IMR-90 (cell line): ENCODE data around the gene MICOS13. TPM values are rescaled to one million over a fixed set of nuclear protein-coding genes. Genes with fewer than 3 reads are reported as not detected.

Source experiments
- ATAC-seq: fragments of 200-7000 bp; cut with Tn5 transposase; 2 replicates; pipeline ENCODE4 v1.9.1; 2020; ENCODE audit warnings: low read depth, mild to moderate bottlenecking, moderate library complexity
- BruUV-seq: library from RNA; stranded (reverse); fragments of 400-500 nt; replicated peaks from 2 replicates; lab custom pipeline; 2021; lab: Mats Ljungman, UMichigan
- CTCF ChIA-PET: fragments of 300-600 bp; formaldehyde crosslinking; extraction: SDS; loops from one replicate; lab custom pipeline; 2021; ENCODE audit warnings: antibody characterized with exemption; lab: Yijun Ruan, JAX
- POLR2A ChIA-PET: fragments of 300-600 bp; sonication (Branson Sonifier 250); formaldehyde crosslinking; loops from one replicate; lab custom pipeline; 2022; ENCODE audit warnings: antibody characterized with exemption; ENCODE audit not compliant: unreplicated experiment; lab: Charles Lee
- DNase-seq: peaks from one replicate; pipeline ENCODE4 v3.0.0; 2013
- H2AFZ ChIP-seq: replicated peaks from 2 replicates; pipeline ENCODE3; 2013; ENCODE audit warnings: low read length, mild to moderate bottlenecking; ENCODE audit not compliant: poor library complexity
- H2AK5ac ChIP-seq: 2 replicates; pipeline ENCODE4 v1.6.1; 2013; ENCODE audit warnings: low read depth, low read length, inconsistent platforms
- H2AK9ac ChIP-seq: replicated peaks from 2 replicates; pipeline ENCODE3; 2013; ENCODE audit warnings: mild to moderate bottlenecking, low read depth, low read length, moderate library complexity; ENCODE audit not compliant: poor library complexity
- H2BK120ac ChIP-seq: 2 replicates; pipeline ENCODE4 v1.6.1; 2013; ENCODE audit warnings: low read depth, low read length, inconsistent platforms
- H2BK15ac ChIP-seq: 3 replicates; pipeline ENCODE4 v1.6.1; 2013; ENCODE audit warnings: low read depth, low read length, inconsistent platforms
- H2BK20ac ChIP-seq: 2 replicates; pipeline ENCODE4 v1.6.1; 2013; ENCODE audit warnings: low read depth, mild to moderate bottlenecking, inconsistent platforms, low read length, moderate library complexity
- H2BK5ac ChIP-seq: 2 replicates; pipeline ENCODE4 v1.6.1; 2013; ENCODE audit warnings: mild to moderate bottlenecking, low read depth, low read length, inconsistent platforms; ENCODE audit not compliant: poor library complexity, severe bottlenecking
- H3K14ac ChIP-seq: replicated peaks from 2 replicates; pipeline ENCODE4 v1.6.1; 2013; ENCODE audit warnings: low read depth, low read length, inconsistent platforms
- H3K18ac ChIP-seq: 2 replicates; pipeline ENCODE4 v1.6.1; 2013; ENCODE audit warnings: low read depth, low read length, control low read depth
- H3K23ac ChIP-seq: 2 replicates; pipeline ENCODE4 v1.6.1; 2013; ENCODE audit warnings: low read depth, low read length, inconsistent platforms
- H3K27ac ChIP-seq: 2 replicates; pipeline ENCODE4 v1.5.1; 2013; ENCODE audit warnings: mild to moderate bottlenecking, control low read depth, low read length; ENCODE audit not compliant: insufficient read depth
- H3K27me3 ChIP-seq: 2 replicates; pipeline ENCODE4 v1.6.1; 2013; ENCODE audit warnings: low read length; ENCODE audit not compliant: control insufficient read depth, insufficient read depth
- H3K36me3 ChIP-seq: 2 replicates; pipeline ENCODE4 v1.6.1; 2013; ENCODE audit warnings: low read length, mixed read lengths; ENCODE audit not compliant: control insufficient read depth, insufficient read depth
- H3K4ac ChIP-seq: 2 replicates; pipeline ENCODE4 v1.6.1; 2013; ENCODE audit warnings: low read depth, low read length, inconsistent platforms
- H3K4me1 ChIP-seq: 2 replicates; pipeline ENCODE4 v1.6.1; 2013; ENCODE audit warnings: low read length, mixed read lengths; ENCODE audit not compliant: control insufficient read depth, insufficient read depth
- H3K4me2 ChIP-seq: 2 replicates; pipeline ENCODE4 v1.6.1; 2013; ENCODE audit warnings: low read depth, mild to moderate bottlenecking, control low read depth, low read length, moderate library complexity
- H3K4me3 ChIP-seq: 2 replicates; pipeline ENCODE4 v1.5.1; 2013; ENCODE audit warnings: low read depth, mild to moderate bottlenecking, control low read depth, low read length, moderate library complexity; ENCODE audit not compliant: insufficient read depth
- H3K56ac ChIP-seq: 2 replicates; pipeline ENCODE4 v1.6.1; 2013; ENCODE audit warnings: low read length, inconsistent platforms; ENCODE audit not compliant: insufficient read depth; ENCODE audit errors: extremely low read depth
- H3K79me1 ChIP-seq, 2 experiments: 2 replicates each; pipeline ENCODE4 v1.6.1; 2013; ENCODE audit warnings: low read length in 2 of 2, inconsistent platforms in 1 of 2, low read depth in 1 of 2
- H3K9ac ChIP-seq: 2 replicates; pipeline ENCODE4 v1.6.1; 2013; ENCODE audit warnings: low read depth, low read length, control low read depth
- H3K9me1 ChIP-seq: 2 replicates; pipeline ENCODE4 v1.6.1; 2013; ENCODE audit warnings: low read length, inconsistent platforms; ENCODE audit not compliant: insufficient read depth
- H3K9me3 ChIP-seq: 2 replicates; pipeline ENCODE4 v1.6.1; 2013; ENCODE audit warnings: low read length; ENCODE audit not compliant: control insufficient read depth, insufficient read depth
- H4K20me1 ChIP-seq: 2 replicates; pipeline ENCODE4 v1.6.1; 2013; ENCODE audit warnings: low read length, inconsistent platforms; ENCODE audit not compliant: insufficient read depth
- H4K5ac ChIP-seq: 2 replicates; pipeline ENCODE4 v1.6.1; 2013; ENCODE audit warnings: mild to moderate bottlenecking, low read depth, low read length, control low read depth
- H4K8ac ChIP-seq, 2 experiments: 2 replicates each; pipeline ENCODE4 v1.6.1; 2013; ENCODE audit warnings: low read depth in 2 of 2, low read length in 2 of 2, control low read depth in 1 of 2, inconsistent platforms in 1 of 2
- H4K91ac ChIP-seq: 2 replicates; pipeline ENCODE4 v1.6.1; 2013; ENCODE audit warnings: low read depth, low read length, inconsistent platforms; ENCODE audit not compliant: insufficient read depth
- CHD1 ChIP-seq: IDR thresholded peaks from 2 replicates; pipeline ENCODE4 v1.6.1; 2012; ENCODE audit warnings: low read depth, low read length, improper control_type of control experiment
- MAFK ChIP-seq: IDR thresholded peaks from 2 replicates; pipeline ENCODE4 v1.6.1; 2012; ENCODE audit warnings: low read depth, low read length, improper control_type of control experiment
- MAZ ChIP-seq: IDR thresholded peaks from 2 replicates; pipeline ENCODE4 v1.6.1; 2012; ENCODE audit warnings: low read depth, mild to moderate bottlenecking, low read length, improper control_type of control experiment, moderate library complexity, borderline replicate concordance
- POLR2A ChIP-seq: IDR thresholded peaks from 2 replicates; pipeline ENCODE4 v1.6.1; 2012; ENCODE audit warnings: mild to moderate bottlenecking, low read depth, low read length
- RCOR1 ChIP-seq: IDR thresholded peaks from 2 replicates; pipeline ENCODE4 v1.6.1; 2012; ENCODE audit warnings: mild to moderate bottlenecking, low read length, improper control_type of control experiment; ENCODE audit not compliant: insufficient replicate concordance
- SMC3 ChIP-seq: fragments of 150-350 bp; IDR thresholded peaks from 2 replicates; pipeline ENCODE4 v1.6.1; 2016; ENCODE audit warnings: low read depth, mild to moderate bottlenecking, antibody characterized with exemption, low read length, moderate library complexity
- WGBS, 2 experiments: methylation state at CpG; one replicate each; pipeline versions ENCODE4 v1.1.5 to v1.1.7; 2013; ENCODE audit warnings: missing lambda C conversion rate in 2 of 2; ENCODE audit not compliant: insufficient read length in 1 of 2; ENCODE audit errors: extremely low coverage in 2 of 2; 5-methylcytosine and 5-hydroxymethylcytosine counted together
- dilution Hi-C: fragments of 300-500 bp; cut with HindIII; formaldehyde crosslinking; loops from one replicate; pipeline ENCODE4 v1.14.3; 2018; ENCODE audit warnings: low sequenced_read_pairs; ENCODE audit not compliant: unreplicated experiment
- in situ Hi-C: fragments of 300-500 bp; cut with MboI; formaldehyde crosslinking; loops from 3 replicates; pipeline ENCODE4 v1.14.3; 2019; ENCODE audit warnings: low sequenced_read_pairs, inconsistent platforms, mixed read lengths
- intact Hi-C: fragments of 100-400 bp; cut with micrococcal nuclease; formaldehyde crosslinking; loops from 2 replicates; pipeline ENCODE4 v1.10.0; 2022
- polyA plus RNA-seq, 3 experiments: library from polyadenylated mRNA; depleted of rRNA; stranded (reverse); fragments of >200 nt; gene quantifications; 2 replicates each; pipeline ENCODE4 v1.2.3, GENCODE V29; 2012; ENCODE audit warnings: low replicate concordance in 1 of 3
- total RNA-seq: library from RNA; depleted of rRNA; stranded (reverse); fragments of >200 nt; gene quantifications from 2 replicates; pipeline ENCODE4 v1.2.3, GENCODE V29; 2012
- TF ChIP-seq, protein P1 (sequence below): fragments of 150-350 bp; IDR thresholded peaks from 2 replicates; pipeline ENCODE4 v1.6.1; 2017; ENCODE audit warnings: mild to moderate bottlenecking, antibody characterized with exemption, low read length, low read depth

Gene MICOS13
- total and polyA plus RNA-seq, 2 of the 4 experiments (the other 2 are of a cell fraction): 14.5 to 48.9 TPM

GRCh38 chr19:5648464-5648863 is 31.9 kb downstream of the MICOS13 start:
- no TSS peak for BruUV-seq
- Histone ChIP-seq H4K91ac (no peak overlapping the region), H2BK5ac (no peak overlapping the region), H2BK20ac (no peak overlapping the region), H3K36me3 (peaks cover 63% of the 10 kb centered on the region), H3K79me1 (peaks cover 40 to 69% of the 10 kb centered on the region in 2 experiments), H4K5ac (no peak overlapping the region), H2AFZ (no peak overlapping the region), H3K56ac (no peak overlapping the region), H3K14ac (no peak overlapping the region), H3K18ac (no peak overlapping the region), H3K9me1 (peaks cover 13% of the 10 kb centered on the region; the same call in 1 of the 2 replicates), H3K9me3 (no peaks in the 10 kb centered on the region), H3K4me3 (no peak overlapping the region), H2BK120ac (no peak overlapping the region), H3K27me3 (no peaks in the 10 kb centered on the region), H4K8ac (no peak overlapping the region), H3K4me2 (no peak overlapping the region), H3K4me1 (no peaks in the 10 kb centered on the region), H4K20me1 (peaks cover 32% of the 10 kb centered on the region), H3K4ac (no peak overlapping the region), H2BK15ac (no peak overlapping the region), H3K23ac (no peak overlapping the region), H3K27ac (no peak overlapping the region), H2AK5ac (no peak overlapping the region), H2AK9ac (no peak overlapping the region), H3K9ac (no peak overlapping the region)
- 92% methylated on average over 2 of the region's 11 CpGs; no CpG with 5 or more reads in 1 of the 2 experiments for WGBS, 2 experiments
- TF ChIP-seq MAFK (no peak), RCOR1 (no peak), CHD1 (no peak), POLR2A (no peak), MAZ (no peak), SMC3 (no peak)
- TF ChIP-seq, protein P1, sequence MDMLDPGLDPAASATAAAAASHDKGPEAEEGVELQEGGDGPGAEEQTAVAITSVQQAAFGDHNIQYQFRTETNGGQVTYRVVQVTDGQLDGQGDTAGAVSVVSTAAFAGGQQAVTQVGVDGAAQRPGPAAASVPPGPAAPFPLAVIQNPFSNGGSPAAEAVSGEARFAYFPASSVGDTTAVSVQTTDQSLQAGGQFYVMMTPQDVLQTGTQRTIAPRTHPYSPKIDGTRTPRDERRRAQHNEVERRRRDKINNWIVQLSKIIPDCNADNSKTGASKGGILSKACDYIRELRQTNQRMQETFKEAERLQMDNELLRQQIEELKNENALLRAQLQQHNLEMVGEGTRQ: no peak
- ATAC-seq: no peak
- ChIA-PET CTCF (no interaction called here), POLR2A (no interaction called here)
- intact Hi-C loops: no loop called here
- no peak for DNase-seq
- in situ Hi-C loops: no loop called here
- dilution Hi-C loops: no loop called here
